Measurements from ENCODE around the gene WHAMM.

GRCh38 chr15:82856397-82857170 lies 47.2 kb downstream of the WHAMM start:
- TF ChIP-seq GATA3 (IDR thresholded peaks at IDR 0.05; ENCODE audit: low read depth, low read length) = no peak
- TF ChIP-seq GATA2 (IDR thresholded peaks at IDR 0.05; ENCODE audit: low read depth, low read length) = no peak
